Suprapubic skin (tissue), 4 donors: ENCODE measurements around the gene MRPS23.

Source experiments
- EP300 ChIP-seq: sonication (generic); formaldehyde crosslinking; IDR thresholded peaks from one replicate; pipeline ENCODE4 v1.6.1; 2017; ENCODE audit warnings: antibody characterized with exemption
- POLR2AphosphoS5 ChIP-seq, 3 donors: sonication (generic); formaldehyde crosslinking; IDR thresholded peaks; one replicate each; pipeline ENCODE4 v1.6.1; 2017; ENCODE audit warnings: antibody characterized with exemption in 3 of 3

GRCh38 chr17:57895382-57896060 is 45.7 kb upstream of the MRPS23 start:
- TF ChIP-seq POLR2AphosphoS5 (IDR thresholded peaks at IDR 0.05) (no peak), EP300 (no peak)
